Stimulated activated memory B cell treated with anti-CD40 and anti-IgM and Interleukin-4, amounts not matched to agents 10 μg/mL and 1 μg/mL and 100 μg/mL, for 72 hours (primary cell): Measurements from ENCODE around the gene DENND2D.

Source experiments
- ATAC-seq: fragments of 150-1000 bp; cut with Tn5 transposase; 2 replicates; pipeline ENCODE4 v1.10.0; 2021
- H3K27ac Mint-ChIP-seq: one replicate; pipeline ENCODE4 v1.8.0; 2022; ENCODE audit warnings: mild to moderate bottlenecking, mixed read lengths
- H3K27me3 Mint-ChIP-seq: one replicate; pipeline ENCODE4 v1.8.0; 2022; ENCODE audit warnings: mixed read lengths
- H3K36me3 Mint-ChIP-seq: one replicate; pipeline ENCODE4 v1.8.0; 2022; ENCODE audit warnings: mixed read lengths
- H3K4me1 Mint-ChIP-seq: one replicate; pipeline ENCODE4 v1.8.0; 2022; ENCODE audit warnings: mixed read lengths
- H3K4me3 Mint-ChIP-seq: one replicate; pipeline ENCODE4 v1.8.0; 2022; ENCODE audit warnings: mild to moderate bottlenecking, moderate library complexity, mixed read lengths
- H3K9me3 Mint-ChIP-seq: one replicate; pipeline ENCODE4 v1.8.0; 2022; ENCODE audit warnings: mixed read lengths

The DENND2D gene

GRCh38 chr1:111147948-111148347 lies 52.5 kb downstream of the DENND2D start:
- Mint-ChIP-seq H3K9me3 (no peaks in the 10 kb centered on the region), H3K4me3 (no peak overlapping the region), H3K4me1 (peaks cover 80% of the 10 kb centered on the region), H3K36me3 (peaks cover 61% of the 10 kb centered on the region), H3K27me3 (no peaks in the 10 kb centered on the region), H3K27ac (peak overlapping the region; percentile 66)
- no peak for ATAC-seq

- H3K36me3 Mint-ChIP-seq: peaks cover 43% of the 10 kb centered on the region
These were observed 54.3 kb downstream of the DENND2D start for GRCh38 chr1:111145963-111146768.

DNA sequence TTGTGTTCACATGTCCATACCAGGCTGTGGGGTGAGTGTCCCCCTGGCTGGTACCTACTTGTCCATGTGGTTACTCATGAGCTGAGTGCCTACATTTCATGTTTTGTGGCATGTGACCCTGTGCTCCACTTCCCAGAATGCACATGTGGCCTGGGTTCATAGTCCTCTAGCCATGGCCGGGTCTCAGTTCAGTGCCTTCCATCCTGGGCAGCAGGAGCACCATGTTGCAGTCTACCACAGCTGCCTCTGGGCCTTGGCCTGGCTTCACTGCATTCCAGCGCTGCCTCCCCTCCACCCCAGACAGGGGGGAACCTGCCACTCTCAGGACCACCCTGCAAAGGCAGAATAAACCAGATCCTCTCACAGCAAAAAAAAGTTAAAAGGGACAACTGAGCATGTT lies 54.9 kb downstream of the DENND2D start:
- no peaks in the 10 kb centered on the region for H3K9me3 Mint-ChIP-seq
- H3K27ac Mint-ChIP-seq: peak overlapping the region; percentile 82
- H3K4me3 Mint-ChIP-seq: no peak overlapping the region
- no peaks in the 10 kb centered on the region for H3K27me3 Mint-ChIP-seq
- no peak for ATAC-seq
- peaks cover 77% of the 10 kb centered on the region for H3K4me1 Mint-ChIP-seq
- peaks cover 37% of the 10 kb centered on the region for H3K36me3 Mint-ChIP-seq

More at GRCh38 chr1:111145963-111146768, 54.3 kb downstream of the DENND2D start:
- H3K27ac Mint-ChIP-seq: peak overlapping the region; percentile 82
- H3K9me3 Mint-ChIP-seq: no peaks in the 10 kb centered on the region
- H3K27me3 Mint-ChIP-seq: no peaks in the 10 kb centered on the region
- no peak for ATAC-seq
- H3K4me1 Mint-ChIP-seq: peaks cover 80% of the 10 kb centered on the region
- H3K4me3 Mint-ChIP-seq: peak overlapping the region; percentile 55

- peak overlapping the region; percentile 97 for H3K4me3 Mint-ChIP-seq
- H3K36me3 Mint-ChIP-seq: peaks cover 18% of the 10 kb centered on the region
- ATAC-seq: no peak
- H3K9me3 Mint-ChIP-seq: no peaks in the 10 kb centered on the region
- peaks cover 63% of the 10 kb centered on the region for H3K4me1 Mint-ChIP-seq
- H3K27ac Mint-ChIP-seq: peak overlapping the region; percentile 88
- H3K27me3 Mint-ChIP-seq: no peaks in the 10 kb centered on the region
These were observed 58.0 kb downstream of the DENND2D start for GRCh38 chr1:111142356-111142975.

DNA sequence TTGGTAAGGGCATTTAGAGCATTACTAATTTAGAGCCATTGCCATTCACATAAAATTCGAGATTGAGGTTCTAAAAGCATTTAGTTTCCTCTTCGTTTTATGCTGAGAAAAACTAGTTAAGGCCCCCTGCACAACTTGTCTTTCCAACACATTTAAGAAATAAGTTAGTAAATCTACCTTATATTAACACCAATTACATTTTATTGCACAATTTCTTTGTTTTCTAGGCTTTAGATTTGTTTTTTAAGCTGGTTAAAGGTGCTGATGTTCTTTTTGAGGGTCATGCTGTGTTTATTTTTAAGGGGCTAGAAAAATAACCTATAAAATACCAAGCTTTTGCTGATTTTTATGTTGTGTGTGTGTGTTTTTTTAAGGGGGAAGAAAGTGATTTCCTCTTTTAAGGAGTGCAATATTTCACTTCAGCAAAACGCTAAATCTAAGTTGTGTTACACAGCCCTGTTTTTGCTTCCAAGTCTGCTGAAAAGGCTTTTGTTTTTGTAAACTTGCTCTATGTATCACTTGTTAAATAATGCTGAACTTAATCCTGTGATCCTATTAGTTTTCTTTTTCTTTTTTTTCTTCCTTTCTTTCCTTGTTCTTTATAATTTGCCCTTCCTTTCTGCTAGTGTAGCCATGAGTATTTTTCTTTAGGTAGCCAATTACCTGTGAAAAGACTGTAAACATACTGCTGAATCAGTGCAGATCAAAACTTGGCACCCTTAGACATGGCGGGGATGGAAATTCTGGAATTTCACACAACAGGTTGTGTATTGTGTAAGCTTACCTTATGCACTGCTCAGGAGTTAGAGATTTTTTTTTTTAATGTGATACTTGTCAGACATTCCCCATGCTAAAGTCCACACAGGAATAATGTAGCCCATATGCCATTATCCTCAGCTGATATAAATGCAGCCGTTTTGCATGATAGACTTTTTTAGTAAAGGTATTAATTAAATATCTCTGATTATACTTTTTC lies 58.9 kb downstream of the DENND2D start:
- Mint-ChIP-seq H3K4me3 (peak overlapping the region; percentile 97), H3K4me1 (peaks cover 56% of the 10 kb centered on the region), H3K9me3 (no peaks in the 10 kb centered on the region), H3K36me3 (peaks cover 14% of the 10 kb centered on the region), H3K27ac (peak overlapping the region; percentile 88), H3K27me3 (no peaks in the 10 kb centered on the region)
- no peak for ATAC-seq

- Mint-ChIP-seq H3K9me3 (no peaks in the 10 kb centered on the region), H3K27ac (peak overlapping the region; percentile 88), H3K27me3 (no peaks in the 10 kb centered on the region), H3K4me1 (peaks cover 54% of the 10 kb centered on the region), H3K36me3 (peaks cover 14% of the 10 kb centered on the region), H3K4me3 (peak overlapping the region; percentile 97)
- ATAC-seq: no peak
These were observed 59.8 kb downstream of the DENND2D start for GRCh38 chr1:111140680-111140967.

- H3K27ac Mint-ChIP-seq: peak within 1 kb of the TSS; percentile 88
- H3K4me3 Mint-ChIP-seq: peak within 1 kb of the TSS; percentile 97
- H3K27me3 Mint-ChIP-seq: no peaks in the 10 kb centered on the region
- peaks cover 56% of the 10 kb centered on the region for H3K4me1 Mint-ChIP-seq
- peaks cover 19% of the 10 kb centered on the region for H3K36me3 Mint-ChIP-seq
- ATAC-seq: peak; percentile 92
- H3K9me3 Mint-ChIP-seq: no peaks in the 10 kb centered on the region
These were observed 60.3 kb downstream of the DENND2D start, which contains the start of the genes CEPT1 and DRAM2 for GRCh38 chr1:111139956-111140679. Gene CEPT1 (plus strand): TSS chr1:111140223. CDS start chr1:111147715, 7,492 bp downstream. Gene DRAM2 (minus strand): TSS chr1:111140093. CDS start chr1:111131554, 8,539 bp downstream.

GRCh38 chr1:111139324-111139955 lies 61.0 kb downstream of the DENND2D start:
- Mint-ChIP-seq H3K27me3 (no peaks in the 10 kb centered on the region), H3K4me3 (peak overlapping the region; percentile 97), H3K4me1 (peaks cover 58% of the 10 kb centered on the region)

More at GRCh38 chr1:111139324-111139955, 61.0 kb downstream of the DENND2D start:
- H3K27ac Mint-ChIP-seq: peak overlapping the region; percentile 88
- H3K9me3 Mint-ChIP-seq: no peaks in the 10 kb centered on the region
- peaks cover 22% of the 10 kb centered on the region for H3K36me3 Mint-ChIP-seq
- ATAC-seq: peak; percentile 81
